AML-193 (cell line): ENCODE measurements around the gene C19orf12.

ENCODE experiments used
- DNase-seq, 2 experiments: peaks; one replicate each; lab custom pipeline; 2025; lab: John Stamatoyannopoulos, UW

C19orf12 gene

GRCh38 chr19:29695765-29696564 lies 19.1 kb downstream of the C19orf12 start:
- DNase-seq, result no peak

GRCh38 chr19:29694669-29695627 lies 20.1 kb downstream of the C19orf12 start:
- peak; percentile 86 to 90 for DNase-seq

DNA sequence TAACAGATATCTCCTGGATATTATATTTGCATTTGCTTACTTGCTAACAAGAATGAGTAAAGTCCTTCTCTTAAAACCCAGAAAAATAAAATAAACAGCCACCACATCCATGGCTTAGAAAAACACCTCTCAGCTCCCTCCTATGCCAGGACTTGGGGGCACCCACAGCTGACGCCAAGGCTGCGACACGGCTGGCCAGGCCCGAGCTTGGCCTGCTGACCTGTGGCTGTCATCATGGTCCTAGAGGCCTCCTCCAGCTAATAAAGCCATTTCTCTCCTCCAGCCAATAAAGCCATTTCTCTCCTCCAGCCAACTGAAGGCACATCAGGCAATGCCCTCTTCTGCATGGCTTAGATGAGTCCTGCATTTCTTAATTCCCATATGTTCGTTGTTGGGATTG lies 20.9 kb downstream of the C19orf12 start:
- DNase-seq, result no peak

DNA sequence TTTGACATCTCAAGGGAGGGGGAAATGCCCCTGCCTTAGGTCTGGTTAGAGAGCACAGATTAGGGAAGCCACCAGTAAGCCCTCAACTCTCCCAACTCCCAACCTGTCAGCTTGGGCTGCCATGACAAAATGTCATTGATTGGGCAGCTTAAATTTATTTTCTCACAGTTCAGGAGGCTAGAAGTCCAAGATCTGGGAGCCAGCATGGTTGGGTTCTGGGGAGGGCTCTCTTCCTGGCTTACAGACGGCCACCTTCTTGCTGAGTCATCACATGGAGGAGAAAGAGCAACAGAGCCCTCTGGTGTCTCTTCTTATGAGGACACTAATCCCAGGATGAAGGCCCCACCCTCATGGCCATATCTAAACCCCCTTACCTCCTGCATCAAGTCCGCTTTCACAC lies 24.2 kb downstream of the C19orf12 start:
- peak; percentile 52 to 54 for DNase-seq

- DNase-seq, result no peak
Observed at GRCh38 chr19:29687897-29688728, 26.9 kb downstream of the C19orf12 start.

DNA sequence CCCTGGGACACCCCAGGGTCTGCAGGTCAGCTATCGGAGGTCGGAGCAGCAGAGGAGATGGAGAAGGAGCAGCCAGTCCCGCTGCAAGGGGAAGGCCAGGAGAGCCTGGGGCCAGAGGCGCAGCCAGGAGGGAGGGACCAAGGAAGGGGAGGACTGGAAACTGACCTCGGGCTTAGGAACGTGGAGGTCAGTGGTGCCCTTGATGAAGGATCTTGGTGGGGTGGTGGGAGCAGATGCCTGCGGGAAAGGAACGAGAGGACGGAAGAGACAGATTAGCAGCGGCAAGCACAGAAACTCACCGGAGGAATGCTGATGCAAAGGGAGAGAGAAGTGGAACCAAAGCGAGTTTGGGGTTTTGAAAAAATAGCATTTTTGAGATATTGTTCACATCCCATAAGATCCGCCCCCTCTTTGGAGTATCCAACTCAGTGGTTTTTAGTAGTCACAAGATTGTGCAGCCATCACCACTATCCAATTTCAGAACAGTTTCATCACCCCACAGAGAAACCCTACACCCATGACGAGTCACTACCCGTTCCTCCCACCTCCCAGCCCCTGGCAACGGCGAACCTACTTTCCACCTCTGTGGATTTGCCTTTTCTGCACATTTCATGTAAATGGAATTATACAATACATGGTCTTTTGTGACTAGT lies 27.7 kb downstream of the C19orf12 start:
- DNase-seq, result no peak

DNA sequence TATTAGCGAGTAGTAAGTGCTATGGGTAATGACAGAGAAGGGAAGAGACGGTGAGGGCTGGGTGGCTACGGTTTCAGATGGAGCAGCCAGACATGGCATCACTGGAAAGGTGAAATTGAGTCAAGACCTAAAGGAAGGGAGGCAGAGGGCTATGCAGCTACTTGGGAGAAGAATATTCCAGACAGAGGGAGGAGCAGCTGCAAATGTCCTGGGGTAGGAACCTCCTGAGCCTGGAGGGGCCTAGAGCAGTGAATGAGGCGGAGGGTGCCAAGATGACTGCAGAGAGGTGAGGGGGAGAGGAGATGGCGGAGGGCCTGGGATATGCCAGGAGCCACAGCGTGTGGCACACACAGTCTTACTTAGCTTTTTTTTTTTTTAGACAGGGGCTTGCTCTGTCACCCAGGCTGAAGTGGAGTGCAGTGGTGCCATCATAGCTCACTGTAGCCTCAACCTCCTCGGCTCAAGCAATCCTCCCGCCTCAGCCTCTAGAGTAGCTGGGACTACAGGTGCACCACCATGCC lies 28.7 kb downstream of the C19orf12 start:
- no peak for DNase-seq

- no peak for DNase-seq
Observed at GRCh38 chr19:29685326-29685725, 29.7 kb downstream of the C19orf12 start.

GRCh38 chr19:29683009-29683408 lies 32.1 kb downstream of the C19orf12 start:
- no peak for DNase-seq

- DNase-seq, result no peak
Observed at GRCh38 chr19:29682236-29682895, 32.7 kb downstream of the C19orf12 start.

- no peak for DNase-seq
Observed at GRCh38 chr19:29681422-29682235, 33.4 kb downstream of the C19orf12 start.

DNA sequence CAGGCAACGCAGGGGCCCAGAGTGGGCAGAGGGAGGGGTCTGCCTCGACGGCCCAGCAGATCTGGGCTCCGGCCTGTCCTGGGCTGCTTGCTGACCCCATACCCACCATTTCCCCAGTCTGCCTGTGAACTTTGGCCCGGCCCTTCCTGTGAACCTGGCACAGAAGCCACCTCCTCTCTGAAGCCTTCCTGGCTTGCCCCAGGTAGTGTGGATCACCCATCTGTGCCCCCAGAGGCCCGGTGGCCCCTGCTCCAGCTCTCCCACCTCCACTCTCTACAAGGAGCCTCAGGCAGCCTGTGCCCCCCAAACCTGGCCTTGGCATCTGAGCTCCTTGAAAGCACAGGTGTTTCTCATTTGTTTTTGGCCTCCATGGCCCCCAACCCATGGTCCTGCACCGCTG lies 34.1 kb downstream of the C19orf12 start:
- no peak for DNase-seq

DNA sequence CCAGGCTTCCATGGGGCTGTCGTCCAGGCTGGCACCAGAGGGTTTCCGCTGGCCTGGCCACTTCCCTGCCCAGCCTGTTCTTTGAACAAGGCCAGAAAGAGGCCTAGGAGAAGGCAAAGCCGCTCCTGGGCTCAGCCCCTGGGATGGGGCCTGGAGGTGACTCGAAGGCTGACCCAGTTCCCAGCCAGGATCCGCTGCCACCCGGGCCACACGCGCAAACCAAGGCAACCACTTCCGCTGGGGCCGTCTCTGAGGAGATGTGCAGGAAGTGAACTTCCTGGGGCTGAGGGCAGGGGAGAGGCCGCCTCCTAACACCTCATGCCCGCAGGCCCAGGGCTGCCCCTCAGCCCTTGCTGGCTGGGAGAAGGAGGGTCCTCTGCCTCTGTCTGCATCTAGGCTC lies 34.6 kb downstream of the C19orf12 start:
- DNase-seq, result peak; percentile 30 to 47

DNA sequence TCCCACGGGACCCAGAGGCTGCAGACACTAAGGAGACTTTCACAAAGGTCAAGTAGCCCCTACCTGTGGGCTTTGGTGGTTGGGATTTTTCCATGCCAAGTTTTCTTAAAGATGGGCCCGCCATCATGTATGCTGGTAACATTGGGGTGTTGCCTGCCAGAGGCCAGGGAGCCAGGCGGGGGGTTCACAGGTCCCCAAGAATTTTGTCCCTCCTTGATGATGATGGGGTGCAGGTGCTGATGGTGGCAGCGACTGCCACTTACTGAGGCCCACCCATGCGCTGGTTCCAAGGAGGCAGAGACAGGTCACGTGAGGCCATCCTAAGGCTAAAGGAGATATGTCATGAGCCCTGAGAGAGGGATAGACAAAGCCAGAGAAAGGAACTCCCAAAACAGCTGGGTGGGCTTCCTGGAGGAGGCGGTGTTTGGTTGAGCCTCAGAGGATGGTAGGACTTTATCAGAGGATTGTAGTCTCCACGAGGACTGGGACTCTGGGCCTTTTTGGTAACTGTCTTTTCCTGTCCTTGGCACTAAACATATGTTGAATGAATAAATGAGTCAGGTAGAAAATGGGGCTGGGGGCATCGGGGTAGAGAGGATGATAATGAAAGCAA lies 35.4 kb downstream of the C19orf12 start:
- DNase-seq, result no peak

DNA sequence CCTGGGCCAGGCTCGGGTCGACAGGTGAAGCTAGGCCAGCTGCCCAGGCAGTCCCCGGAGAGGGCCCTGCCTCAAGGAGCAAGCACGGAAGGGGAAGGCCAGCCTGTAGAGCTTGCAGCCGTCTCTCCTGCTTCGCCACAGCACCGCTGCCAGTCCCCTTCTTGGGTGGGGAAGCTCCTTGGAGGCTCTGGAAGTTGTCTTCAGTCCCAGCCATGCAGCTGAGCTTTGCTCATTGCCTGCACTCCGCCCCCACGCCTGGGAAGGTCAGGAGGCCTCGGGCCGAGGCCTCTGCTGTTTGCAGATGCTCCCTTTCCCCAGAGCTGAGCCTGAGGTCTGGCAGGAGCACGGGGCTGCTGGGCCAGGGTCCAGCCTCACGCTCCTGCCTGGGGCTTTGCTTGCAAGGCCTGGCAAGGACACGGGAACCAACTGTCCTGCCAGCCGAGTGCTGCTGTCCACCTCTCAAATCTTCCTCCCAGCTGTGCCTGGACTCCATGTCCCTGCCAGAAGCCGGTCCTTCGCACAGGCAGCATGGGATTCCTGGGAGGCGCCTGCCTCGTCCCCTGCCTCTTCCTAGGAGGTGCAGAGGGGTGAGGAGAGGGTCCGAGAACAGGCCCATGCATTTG lies 36.5 kb downstream of the C19orf12 start:
- no peak for DNase-seq

DNA sequence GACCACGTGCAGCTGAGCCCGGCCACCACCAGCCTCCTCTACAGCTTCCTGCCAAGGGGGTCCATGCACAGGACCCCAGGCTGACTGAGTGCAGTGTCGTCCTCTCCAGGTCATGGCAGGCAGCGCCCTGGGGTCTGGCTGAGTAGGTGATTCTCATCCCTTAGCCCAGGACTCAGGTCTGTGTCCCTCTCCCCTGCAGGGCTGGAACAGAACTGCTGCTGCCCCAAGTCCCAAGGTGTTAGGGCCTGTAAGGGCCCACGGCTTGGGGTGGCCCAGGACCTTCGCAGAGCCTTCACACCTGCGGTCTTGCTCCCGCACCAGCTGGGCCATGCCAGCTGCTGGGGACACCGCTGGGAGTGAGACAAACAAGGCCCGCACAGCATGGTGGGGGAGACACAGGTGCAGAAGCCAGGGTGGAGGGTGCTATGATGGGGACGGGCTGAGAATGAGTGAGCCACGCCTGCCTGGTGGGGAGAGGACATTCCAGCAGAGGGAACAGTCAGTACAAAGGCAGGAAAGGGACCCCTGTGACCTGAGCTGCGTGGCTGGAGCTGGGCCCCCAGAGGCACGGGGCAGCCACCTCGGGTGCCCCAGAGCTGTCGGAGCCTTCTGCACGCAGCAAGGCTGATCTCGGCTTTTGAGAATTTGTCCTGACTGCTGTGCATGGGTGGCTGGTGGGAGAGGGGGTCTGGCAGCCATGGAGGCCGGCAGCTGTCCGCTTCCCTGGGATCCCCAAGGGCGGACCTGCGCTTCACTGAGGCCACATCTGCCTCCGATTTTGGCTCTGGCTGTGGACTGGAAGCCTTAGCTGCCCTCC lies 37.9 kb downstream of the C19orf12 start:
- no peak for DNase-seq

GRCh38 chr19:29676586-29676985 lies 38.5 kb downstream of the C19orf12 start:
- DNase-seq, result no peak

- DNase-seq, result no peak
Observed at GRCh38 chr19:29675650-29676186, 39.3 kb downstream of the C19orf12 start.
